Heart left ventricle (tissue), 13 donors: Measurements from ENCODE around the gene PIK3R1.

Experiments used
- CTCF ChIP-seq, 12 donors: fragments of 200-600 bp; sonication (generic) in 4 of 12; IDR thresholded peaks; one replicate each; pipeline versions ENCODE4 v1.5.0 to v1.8.0; 2018 to 2022; ENCODE audit warnings: antibody characterized with exemption in 12 of 12, mild to moderate bottlenecking in 5 of 12
- POLR2A ChIP-seq, 2 donors: fragments of 450-650 bp; IDR thresholded peaks; one replicate each; pipeline ENCODE4 v1.6.1; 2017; ENCODE audit warnings: antibody characterized with exemption in 2 of 2, mild to moderate bottlenecking in 2 of 2, moderate library complexity in 2 of 2
- donor health status: ischemic (EF 13 %, LVEDD 7.1; RV severe dilation, severe dysfunction).
- donor health status: DM: no; HTN: yes; CAD: no.
- donor health status: DM: no; HTN: no; CAD: no.
- donor health status: ischemic (EF 25% LVEDD 6.9; RV normal size, moderate dysfunction).
- donor health status: ischemic (EF 25% LVEDD 5.7; RV mildly dilated, moderate dysfunction).
- donor health status: ischemic (EF 35%, LVEDD 5.7; RV mildly dilated, moderate dysfunction).
- donor health status: nonischemic (EF 11% LVEDD 7.7; RV severe dilation, severe dysfunction).
- donor health status: DM: yes; HTN: yes; CAD: no.
- donor health status: PGD.
- donor health status: ischemic (EF 29% LVEDD 5.4; RV normal size, mild dysfunction).
- donor health status: nonischemic (EF 23%, LVEDD 6.1; RV moderate dilation, normal function).

GRCh38 chr5:68215898-68216244, 315 bp downstream of the PIK3R1 start:
- TF ChIP-seq CTCF (IDR thresholded peaks at IDR 0.05) (no peak), POLR2A (IDR thresholded peaks at IDR 0.05) (no peak)
